HCT116 (cell line): ENCODE measurements around the gene TSPEAR. TPM values are rescaled to one million over a fixed set of nuclear protein-coding genes. Genes with fewer than 3 reads are reported as not detected.
A peak's percentile ranks its signal among the peaks of the same experiment; 100 is the strongest.

Source experiments
- ATAC-seq: fragments of 200-7000 bp; cut with Tn5 transposase; 2 replicates; pipeline ENCODE4 v1.9.1; 2020; ENCODE audit warnings: mild to moderate bottlenecking, moderate library complexity
- BruUV-seq: library from RNA; stranded (reverse); fragments of 400-500 nt; replicated peaks from 2 replicates; lab custom pipeline; 2021; lab: Mats Ljungman, UMichigan
- CTCF ChIA-PET: fragments of 300-600 bp; sonication (Branson Sonifier 250); formaldehyde crosslinking; loops from one replicate; lab custom pipeline; 2021; ENCODE audit warnings: antibody characterized with exemption; lab: Charles Lee
- POLR2A ChIA-PET: fragments of 300-600, 350-600 bp; sonication (Branson Sonifier 250); formaldehyde crosslinking; loops from one replicate; lab custom pipeline; 2021; ENCODE audit warnings: antibody characterized with exemption; lab: Charles Lee
- RAD21 ChIA-PET, 2 experiments: fragments of 300-600 bp; sonication (Branson Sonifier 250); formaldehyde crosslinking; loops; one replicate each; lab custom pipeline; 2023; ENCODE audit warnings: low total read pairs in 2 of 2; ENCODE audit not compliant: uncharacterized antibody in 2 of 2, unreplicated experiment in 2 of 2, low non-redundant PET in 1 of 2; lab: Charles Lee
- DNase-seq: peaks from one replicate; pipeline ENCODE4 v3.0.0-alpha.2; 2010; ENCODE audit warnings: low read depth, low spot score
- H2AFZ ChIP-seq: fragments of 200-600 bp; shearing (Covaris generic), sonication (generic); 2 replicates; pipeline ENCODE4 v1.6.1; 2017; ENCODE audit warnings: low read depth, mixed run types, mixed read lengths, antibody characterized with exemption, low read length; ENCODE audit not compliant: poor library complexity, severe bottlenecking
- H3K27ac ChIP-seq: 2 replicates; pipeline ENCODE4 v1.5.1; 2012; ENCODE audit warnings: low read depth, low read length
- H3K27me3 ChIP-seq: fragments of 200-600 bp; sonication (generic); 2 replicates; pipeline ENCODE4 v1.6.1; 2016; ENCODE audit warnings: mixed run types, low read length, mixed read lengths; ENCODE audit not compliant: insufficient read depth
- H3K36me3 ChIP-seq, 2 experiments: fragments of 200-500 bp in 1 of 2; fragments of 200-600 bp in 1 of 2; sonication (Bioruptor generic) in 1 of 2; sonication (generic) in 1 of 2; 2 replicates each; pipeline versions ENCODE4 v1.5.1 to v1.6.1; 2014 to 2016; ENCODE audit warnings: low read length in 2 of 2, inconsistent platforms in 1 of 2, mixed read lengths in 1 of 2, mixed run types in 1 of 2; ENCODE audit not compliant: insufficient read depth in 2 of 2, control insufficient read depth in 1 of 2
- H3K4me1 ChIP-seq, 2 experiments: fragments of 200-600 bp in 1 of 2; sonication (generic) in 1 of 2; 2 replicates each; pipeline versions ENCODE4 v1.5.1 to v1.6.1; 2012 to 2017; ENCODE audit warnings: low read length in 2 of 2, inconsistent platforms in 1 of 2, mild to moderate bottlenecking in 1 of 2, mixed read lengths in 1 of 2, mixed run types in 1 of 2, moderate library complexity in 1 of 2; ENCODE audit not compliant: insufficient read depth in 2 of 2, control insufficient read depth in 1 of 2
- H3K4me2 ChIP-seq: fragments of 200-600 bp; sonication (generic); 2 replicates; pipeline ENCODE4 v1.6.1; 2017; ENCODE audit warnings: mixed run types, low read length, mixed read lengths
- H3K4me3 ChIP-seq, 2 experiments: fragments of 200-600 bp in 1 of 2; sonication (generic) in 1 of 2; replicated peaks in 1 of 2; 2 replicates each; pipeline ENCODE4 v1.5.1; 2011 to 2016; ENCODE audit warnings: low read length in 2 of 2, control low read depth in 1 of 2, low read depth in 1 of 2, mild to moderate bottlenecking in 1 of 2, mixed read lengths in 1 of 2, mixed run types in 1 of 2
- H3K79me2 ChIP-seq: fragments of 200-600 bp; sonication (generic); 2 replicates; pipeline ENCODE4 v1.6.1; 2017; ENCODE audit warnings: mild to moderate bottlenecking, mixed run types, low read length, moderate library complexity, mixed read lengths; ENCODE audit not compliant: insufficient read depth
- H3K9ac ChIP-seq: fragments of 200-600 bp; sonication (generic); 2 replicates; pipeline ENCODE4 v1.6.1; 2016; ENCODE audit warnings: low read length, mixed read lengths
- H3K9me2 ChIP-seq: fragments of 200-600 bp; sonication (generic), shearing (Covaris generic); 2 replicates; pipeline ENCODE4 v1.6.1; 2017; ENCODE audit warnings: mixed run types, mild to moderate bottlenecking, moderate library complexity; ENCODE audit not compliant: insufficient read depth
- H3K9me3 ChIP-seq, 2 experiments: fragments of 200-500 bp in 1 of 2; fragments of 200-600 bp in 1 of 2; sonication (Bioruptor generic) in 1 of 2; sonication (generic) in 1 of 2; 2 replicates each; pipeline ENCODE4 v1.6.1; 2014 to 2017; ENCODE audit warnings: low read length in 2 of 2, mixed read lengths in 2 of 2, inconsistent platforms in 1 of 2, low read depth in 1 of 2, mild to moderate bottlenecking in 1 of 2, mixed run types in 1 of 2, moderate library complexity in 1 of 2; ENCODE audit not compliant: control insufficient read depth in 1 of 2, insufficient read depth in 1 of 2
- H4K20me1 ChIP-seq: fragments of 200-600 bp; sonication (generic), shearing (Covaris generic); 2 replicates; pipeline ENCODE4 v1.6.1; 2017; ENCODE audit warnings: mixed run types, mild to moderate bottlenecking, moderate library complexity; ENCODE audit not compliant: insufficient read depth
- ATF3 ChIP-seq: IDR thresholded peaks from 2 replicates; pipeline ENCODE4 v1.6.1; 2012
- CTCF ChIP-seq, 3 experiments: fragments of 200-600 bp in 1 of 3; sonication (generic) in 1 of 3; IDR thresholded peaks in 2 of 3; conservative IDR thresholded peaks in 1 of 3; 2 replicates each; pipeline ENCODE4 v1.5.1; 2012 to 2017; ENCODE audit warnings: low read depth in 2 of 3, low read length in 2 of 3, antibody characterized with exemption in 1 of 3, borderline replicate concordance in 1 of 3, control low read depth in 1 of 3, mild to moderate bottlenecking in 1 of 3, mixed read lengths in 1 of 3, mixed run types in 1 of 3, moderate library complexity in 1 of 3; ENCODE audit not compliant: insufficient read depth in 1 of 3
- ELF1 ChIP-seq: IDR thresholded peaks from 2 replicates; pipeline ENCODE4 v1.6.1; 2012; ENCODE audit warnings: low read depth, borderline replicate concordance
- FOSL1 ChIP-seq: IDR thresholded peaks from 2 replicates; pipeline ENCODE4 v1.6.1; 2012; ENCODE audit warnings: low read depth
- MAX ChIP-seq: IDR thresholded peaks from 2 replicates; pipeline ENCODE4 v1.6.1; 2012
- POLR2A ChIP-seq: IDR thresholded peaks from 2 replicates; pipeline ENCODE4 v1.7.0; 2011; ENCODE audit warnings: borderline replicate concordance; ENCODE audit not compliant: insufficient read depth, insufficient read length; ENCODE audit errors: extremely low read depth
- POLR2AphosphoS5 ChIP-seq: IDR thresholded peaks from 2 replicates; pipeline ENCODE4 v1.6.1; 2011; ENCODE audit warnings: mild to moderate bottlenecking, low read depth, low read length, moderate library complexity
- REST ChIP-seq: IDR thresholded peaks from 2 replicates; pipeline ENCODE4 v1.6.1; 2012; ENCODE audit warnings: low read depth
- SIN3A ChIP-seq: IDR thresholded peaks from 2 replicates; pipeline ENCODE4 v1.6.1; 2012; ENCODE audit warnings: low read depth
- TCF7L2 ChIP-seq: IDR thresholded peaks from 2 replicates; pipeline ENCODE4 v1.7.0; 2011; ENCODE audit warnings: borderline replicate concordance, inconsistent platforms; ENCODE audit not compliant: insufficient read depth, insufficient read length; ENCODE audit errors: extremely low read depth
- ZFX ChIP-seq: fragments of 450-650 bp; IDR thresholded peaks from 2 replicates; pipeline ENCODE4 v1.6.1; 2017
- intact Hi-C: fragments of 100-400 bp; cut with micrococcal nuclease; formaldehyde crosslinking; loops from 2 replicates; pipeline ENCODE4 v1.10.0; 2022
- total RNA-seq: library from RNA; stranded (reverse); gene quantifications from one replicate; pipeline ENCODE4 v1.2.1, GENCODE V29; 2021; ENCODE audit not compliant: unreplicated experiment

The TSPEAR gene
- total RNA-seq, 1 experiment from 2014 or later, result not detected

- intact Hi-C loops, result no loop called here
- ChIA-PET POLR2A (no interaction called here), CTCF (interaction anchor here (1.4 kb wide), 1 partner anchor 16 kb away, joined by 3 read pairs; no protein-coding TSS in a partner anchor), RAD21 (no interaction called here)
- no peak for ATAC-seq
- H3K4me3 ChIP-seq, result no peak overlapping the region
- H2AFZ ChIP-seq, result no peak overlapping the region
- DNase-seq, result no peak
- no peaks in the 10 kb centered on the region for H3K9me3 ChIP-seq
- peaks cover 4% of the 10 kb centered on the region; the same call in 1 of the 2 replicates for H3K27me3 ChIP-seq
- H4K20me1 ChIP-seq, result no peaks in the 10 kb centered on the region
- H3K4me2 ChIP-seq, result no peak overlapping the region
- no peak overlapping the region for H3K9ac ChIP-seq
- H3K4me1 ChIP-seq, result peaks cover 6 to 10% of the 10 kb centered on the region in 2 experiments; a peak in 3 of 4 replicates
- no peaks in the 10 kb centered on the region for H3K9me2 ChIP-seq
- no peak overlapping the region for H3K27ac ChIP-seq
- BruUV-seq, result no TSS peak
- TF ChIP-seq MAX (no peak), TCF7L2 (no peak), SIN3A (no peak), POLR2AphosphoS5 (no peak), ZFX (no peak), ELF1 (no peak)
- no peaks in the 10 kb centered on the region for H3K36me3 ChIP-seq
- H3K79me2 ChIP-seq, result no peaks in the 10 kb centered on the region
Measured at GRCh38 chr21:44456915-44457736, 254.2 kb downstream of the TSPEAR start.

GRCh38 chr21:44456214-44456914, 255.0 kb downstream of the TSPEAR start:
- Histone ChIP-seq H3K4me3 (peak overlapping the region; percentile 48 to 62), H3K9me2 (no peaks in the 10 kb centered on the region), H3K79me2 (no peaks in the 10 kb centered on the region), H3K9ac (peak overlapping the region; percentile 72), H3K27me3 (peaks cover 11% of the 10 kb centered on the region), H2AFZ (no peak overlapping the region), H3K36me3 (no peaks in the 10 kb centered on the region), H4K20me1 (no peaks in the 10 kb centered on the region), H3K4me1 (peaks cover 6 to 10% of the 10 kb centered on the region in 2 experiments; a peak in 3 of 4 replicates), H3K27ac (peak overlapping the region; percentile 24; the same call in 1 of the 2 replicates), H3K9me3 (no peaks in the 10 kb centered on the region), H3K4me2 (peak overlapping the region; percentile 90)
- intact Hi-C loops, result no loop called here
- ChIA-PET POLR2A (no interaction called here), CTCF (interaction anchor here (0.6 to 1.4 kb wide), 3 partner anchors 9 to 15 kb away, joined by 3 to 4 read pairs (median 4); no protein-coding TSS in a partner anchor), RAD21 (interaction anchor here in 1 of 2 experiments (0.8 kb wide), 1 partner anchor 159 kb away, joined by 4 read pairs; no protein-coding TSS in a partner anchor)
- ATAC-seq (no peak), DNase-seq (no peak)
- TSS peak; percentile 15 for BruUV-seq
- TF ChIP-seq POLR2A (no peak), FOSL1 (no peak), ZFX (no peak), REST (no peak), ATF3 (no peak), CTCF (IDR thresholded peaks at IDR 0.05 in 2 of 3, conservative IDR thresholded peaks at IDR 0.05 in 1 of 3; ENCODE audit: borderline replicate concordance in 1 of 3, insufficient read depth in 1 of 3, low read depth in 2 of 3, low read length in 2 of 3) (0 out of 6 replicates have a peak, but pooled peaks of 1 of the 3 experiments have one; percentile 1)
